Neural cell (in vitro differentiated cells): ENCODE measurements around the gene TMEM167B. TPM values are rescaled to one million over a fixed set of nuclear protein-coding genes. Genes with fewer than 3 reads are reported as not detected.
"Not testable (repeated sequence)": the region's sequence is repeated elsewhere in the genome, so short reads cannot be mapped to it uniquely, and the experiment has no call there.

Experiments used
- H2AFZ ChIP-seq: fragments of 200-600, 300-800 bp; sonication (generic), shearing (Covaris generic); 2 replicates; pipeline ENCODE4 v1.6.0; 2014; ENCODE audit warnings: low read depth, mild to moderate bottlenecking, antibody characterized with exemption, low read length, moderate library complexity
- H3F3A ChIP-seq: fragments of 200-600 bp; shearing (Covaris generic); 2 replicates; pipeline ENCODE4 v1.6.1; 2016; ENCODE audit warnings: mild to moderate bottlenecking, moderate library complexity, mixed read lengths, antibody characterized with exemption, low read length; ENCODE audit not compliant: insufficient read depth, poor library complexity, severe bottlenecking
- H3K27ac ChIP-seq: fragments of 200-600, 300-800 bp; sonication (generic), shearing (Covaris generic); 2 replicates; pipeline ENCODE4 v1.5.1; 2014; ENCODE audit warnings: mild to moderate bottlenecking, low read length, moderate library complexity
- H3K27me3 ChIP-seq: fragments of 300-800, 200-600 bp; sonication (generic), shearing (Covaris generic); 2 replicates; pipeline ENCODE4 v1.6.0; 2014; ENCODE audit warnings: mild to moderate bottlenecking, low read depth, low read length, moderate library complexity; ENCODE audit not compliant: insufficient read depth
- H3K36me3 ChIP-seq: fragments of 300-800, 200-600 bp; sonication (generic), shearing (Covaris generic); 2 replicates; pipeline ENCODE4 v1.5.1; 2014; ENCODE audit warnings: mild to moderate bottlenecking, antibody characterized with exemption, low read length, moderate library complexity; ENCODE audit not compliant: insufficient read depth
- H3K4me2 ChIP-seq: fragments of 300-800, 200-600 bp; sonication (generic), shearing (Covaris generic); 2 replicates; pipeline ENCODE4 v1.6.0; 2014; ENCODE audit warnings: mild to moderate bottlenecking, low read length
- H3K4me3 ChIP-seq: fragments of 300-800, 200-600 bp; sonication (generic), shearing (Covaris generic); 2 replicates; pipeline ENCODE4 v1.5.1; 2014; ENCODE audit warnings: mild to moderate bottlenecking, low read length, moderate library complexity
- H3K79me2 ChIP-seq: fragments of 200-600 bp; shearing (Covaris generic); replicated peaks from 2 replicates; pipeline ENCODE4 v1.6.0; 2014; ENCODE audit warnings: mild to moderate bottlenecking, low read length, moderate library complexity; ENCODE audit not compliant: insufficient read depth
- H3K9ac ChIP-seq: fragments of 300-800, 200-600 bp; sonication (generic), shearing (Covaris generic); 2 replicates; pipeline ENCODE4 v1.6.1; 2016; ENCODE audit warnings: mild to moderate bottlenecking, low read length, mixed read lengths
- H3K9me2 ChIP-seq: fragments of 200-600 bp; shearing (Covaris generic); 2 replicates; pipeline ENCODE4 v1.6.1; 2016; ENCODE audit warnings: mild to moderate bottlenecking, low read length, mixed read lengths; ENCODE audit not compliant: insufficient read depth
- H3K9me3 ChIP-seq: fragments of 200-600, 300-800 bp; sonication (generic), shearing (Covaris generic); 2 replicates; pipeline ENCODE4 v1.6.1; 2016; ENCODE audit warnings: mild to moderate bottlenecking, mixed run types, low read length, moderate library complexity, mixed read lengths
- H4K20me1 ChIP-seq: fragments of 200-600 bp; shearing (Covaris generic); 2 replicates; pipeline ENCODE4 v1.6.1; 2016; ENCODE audit warnings: mild to moderate bottlenecking, mixed run types; ENCODE audit not compliant: insufficient read depth
- EP300 ChIP-seq: fragments of 450-650 bp; conservative IDR thresholded peaks from 2 replicates; pipeline ENCODE4 v1.6.1; 2014; ENCODE audit warnings: antibody characterized with exemption, mild to moderate bottlenecking, moderate library complexity; ENCODE audit not compliant: poor library complexity, severe bottlenecking
- EZH2 ChIP-seq: fragments of 200-600, 300-800 bp; shearing (Covaris generic), sonication (generic); IDR thresholded peaks from 2 replicates; pipeline ENCODE4 v1.6.1; 2014; ENCODE audit warnings: antibody characterized with exemption, low read length, borderline replicate concordance, mild to moderate bottlenecking; ENCODE audit not compliant: insufficient read depth, poor library complexity, severe bottlenecking
- MXI1 ChIP-seq: fragments of 450-650 bp; conservative IDR thresholded peaks from 2 replicates; pipeline ENCODE4 v1.6.1; 2014; ENCODE audit warnings: antibody characterized with exemption, mild to moderate bottlenecking; ENCODE audit not compliant: poor library complexity, severe bottlenecking
- POLR2AphosphoS5 ChIP-seq: IDR thresholded peaks from 2 replicates; pipeline ENCODE4 v1.6.1; 2012
- RAD21 ChIP-seq: fragments of 450-650 bp; conservative IDR thresholded peaks from 2 replicates; pipeline ENCODE4 v1.6.1; 2014; ENCODE audit warnings: antibody characterized with exemption, mild to moderate bottlenecking, moderate library complexity
- SMC3 ChIP-seq: fragments of 450-650 bp; conservative IDR thresholded peaks from 2 replicates; pipeline ENCODE4 v1.6.1; 2014; ENCODE audit warnings: antibody characterized with exemption, mild to moderate bottlenecking, moderate library complexity; ENCODE audit not compliant: poor library complexity
- TAF1 ChIP-seq: IDR thresholded peaks from 2 replicates; pipeline ENCODE4 v1.6.1; 2012; ENCODE audit warnings: low read depth
- polyA plus RNA-seq: library from polyadenylated mRNA; depleted of rRNA; stranded (reverse); fragments of >200 nt; gene quantifications from 2 replicates; pipeline ENCODE4 v1.2.3, GENCODE V29; 2014
- TF ChIP-seq, protein P1 (sequence below): fragments of 450-650 bp; IDR thresholded peaks from 2 replicates; pipeline ENCODE4 v1.5.1; 2014; ENCODE audit warnings: antibody characterized with exemption, mild to moderate bottlenecking, moderate library complexity; ENCODE audit not compliant: poor library complexity, severe bottlenecking
- TF ChIP-seq, protein P2 (sequence below): IDR thresholded peaks from 2 replicates; pipeline ENCODE4 v1.6.1; 2012; ENCODE audit warnings: borderline replicate concordance

The TMEM167B gene
- polyA plus RNA-seq, 1 donor from 2014 or later, result 53.9 TPM

DNA sequence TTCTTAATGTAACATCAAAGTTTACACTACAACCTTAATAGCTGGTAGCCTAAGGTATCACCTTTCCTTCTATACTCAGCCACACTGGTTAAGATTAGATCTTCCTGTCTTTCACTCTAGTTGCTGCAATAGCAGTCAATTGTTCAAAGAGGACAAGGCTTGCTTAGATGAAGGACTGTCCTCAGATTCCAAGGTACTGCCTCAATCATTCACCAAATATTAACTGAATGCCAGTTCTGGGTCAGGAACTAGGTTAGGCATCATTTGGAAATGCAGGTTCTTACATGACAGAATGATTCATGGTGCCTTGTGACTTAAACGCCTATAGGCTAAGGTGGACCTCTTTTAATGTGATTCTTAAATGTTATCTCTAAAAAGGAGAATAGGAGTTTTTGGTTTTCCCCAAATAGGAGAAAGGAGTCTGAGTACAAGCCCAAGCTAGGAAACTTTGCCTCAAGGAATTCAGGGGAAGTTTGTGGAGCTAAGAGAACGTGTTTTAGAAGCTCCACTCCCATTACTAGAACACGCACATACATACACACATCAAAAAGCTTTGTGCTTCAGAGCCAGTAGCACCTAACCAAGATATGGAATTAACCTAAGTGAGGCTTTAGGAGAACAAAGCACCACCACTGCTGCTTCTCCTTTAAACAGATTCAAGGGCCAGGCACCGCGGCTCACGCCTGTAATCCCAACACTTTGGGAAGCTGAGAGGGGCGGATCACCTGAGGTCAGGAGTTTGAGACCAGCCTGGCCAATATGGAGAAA is 40.2 kb upstream of the TMEM167B start:
- Histone ChIP-seq H3K9me2 (no peaks in the 10 kb centered on the region), H4K20me1 (no peaks in the 10 kb centered on the region), H3F3A (no peaks in the 10 kb centered on the region), H3K27ac (no peak overlapping the region), H2AFZ (no peak overlapping the region), H3K36me3 (no peaks in the 10 kb centered on the region), H3K27me3 (no peaks in the 10 kb centered on the region), H3K9me3 (no peaks in the 10 kb centered on the region), H3K79me2 (no peaks in the 10 kb centered on the region), H3K9ac (no peak overlapping the region), H3K4me2 (no peak overlapping the region), H3K4me3 (no peak overlapping the region)
- TF ChIP-seq SMC3, result no peak

DNA sequence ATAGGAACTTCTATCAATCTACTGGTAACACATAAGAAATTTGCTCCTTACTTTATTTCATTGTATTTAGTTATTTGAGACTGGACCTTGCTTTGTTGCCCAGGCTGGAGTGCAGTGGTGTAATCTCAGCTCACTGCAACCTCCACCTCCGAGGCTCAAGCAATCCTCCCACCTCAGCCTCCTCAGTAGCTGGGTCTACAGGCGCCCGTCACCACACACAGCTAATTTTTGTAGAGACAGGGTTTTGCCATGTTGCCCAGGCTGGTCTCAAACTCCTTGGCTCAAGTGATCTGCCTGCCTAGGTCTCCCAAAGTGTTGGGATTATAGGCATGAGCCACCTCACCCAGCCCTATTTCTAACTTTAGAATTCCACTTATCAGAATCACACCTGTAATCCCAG is 38.4 kb upstream of the TMEM167B start:
- H3K79me2 ChIP-seq, H2AFZ ChIP-seq, H3K27me3 ChIP-seq, H3K4me3 ChIP-seq, H3K27ac ChIP-seq, H3K9me3 ChIP-seq, H4K20me1 ChIP-seq, H3K4me2 ChIP-seq, H3K36me3 ChIP-seq, H3F3A ChIP-seq, H3K9ac ChIP-seq, H3K9me2 ChIP-seq: not testable (repeated sequence)

DNA sequence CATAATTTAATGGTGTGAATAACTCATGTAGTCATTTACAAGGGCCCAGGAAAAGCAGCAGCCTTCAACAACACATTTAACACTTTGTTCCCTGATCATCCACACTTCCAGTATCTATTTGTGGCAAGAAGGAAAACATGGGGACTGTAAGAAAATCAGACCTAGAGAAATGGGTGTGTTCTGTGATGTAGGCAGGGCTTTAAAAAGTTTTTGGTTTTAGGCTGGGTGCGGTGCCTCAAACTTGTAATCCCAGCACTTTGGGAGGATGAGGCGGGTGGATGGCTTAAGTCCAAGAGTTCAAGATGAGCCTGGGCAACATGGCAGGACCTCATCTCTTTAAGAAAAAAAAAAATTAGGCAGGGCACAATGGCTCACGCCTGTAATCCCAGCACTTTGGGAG is 34.5 kb upstream of the TMEM167B start:
- no peaks in the 10 kb centered on the region for H3F3A ChIP-seq
- H3K9me2 ChIP-seq, result no peaks in the 10 kb centered on the region
- H3K36me3 ChIP-seq, result no peaks in the 10 kb centered on the region
- no peaks in the 10 kb centered on the region for H3K27me3 ChIP-seq
- no peaks in the 10 kb centered on the region for H3K79me2 ChIP-seq
- H3K4me2 ChIP-seq, result no peak overlapping the region
- H3K9ac ChIP-seq, result no peak overlapping the region
- no peak overlapping the region for H3K4me3 ChIP-seq
- no peaks in the 10 kb centered on the region for H4K20me1 ChIP-seq
- H3K9me3 ChIP-seq, result no peaks in the 10 kb centered on the region
- no peak overlapping the region for H3K27ac ChIP-seq
- H2AFZ ChIP-seq, result no peak overlapping the region
- TF ChIP-seq, protein P1, sequence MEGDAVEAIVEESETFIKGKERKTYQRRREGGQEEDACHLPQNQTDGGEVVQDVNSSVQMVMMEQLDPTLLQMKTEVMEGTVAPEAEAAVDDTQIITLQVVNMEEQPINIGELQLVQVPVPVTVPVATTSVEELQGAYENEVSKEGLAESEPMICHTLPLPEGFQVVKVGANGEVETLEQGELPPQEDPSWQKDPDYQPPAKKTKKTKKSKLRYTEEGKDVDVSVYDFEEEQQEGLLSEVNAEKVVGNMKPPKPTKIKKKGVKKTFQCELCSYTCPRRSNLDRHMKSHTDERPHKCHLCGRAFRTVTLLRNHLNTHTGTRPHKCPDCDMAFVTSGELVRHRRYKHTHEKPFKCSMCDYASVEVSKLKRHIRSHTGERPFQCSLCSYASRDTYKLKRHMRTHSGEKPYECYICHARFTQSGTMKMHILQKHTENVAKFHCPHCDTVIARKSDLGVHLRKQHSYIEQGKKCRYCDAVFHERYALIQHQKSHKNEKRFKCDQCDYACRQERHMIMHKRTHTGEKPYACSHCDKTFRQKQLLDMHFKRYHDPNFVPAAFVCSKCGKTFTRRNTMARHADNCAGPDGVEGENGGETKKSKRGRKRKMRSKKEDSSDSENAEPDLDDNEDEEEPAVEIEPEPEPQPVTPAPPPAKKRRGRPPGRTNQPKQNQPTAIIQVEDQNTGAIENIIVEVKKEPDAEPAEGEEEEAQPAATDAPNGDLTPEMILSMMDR, result no peak
- TF ChIP-seq POLR2AphosphoS5 (no peak), TAF1 (no peak), RAD21 (no peak), EP300 (no peak), SMC3 (no peak), EZH2 (no peak), MXI1 (no peak)
- TF ChIP-seq, protein P2, sequence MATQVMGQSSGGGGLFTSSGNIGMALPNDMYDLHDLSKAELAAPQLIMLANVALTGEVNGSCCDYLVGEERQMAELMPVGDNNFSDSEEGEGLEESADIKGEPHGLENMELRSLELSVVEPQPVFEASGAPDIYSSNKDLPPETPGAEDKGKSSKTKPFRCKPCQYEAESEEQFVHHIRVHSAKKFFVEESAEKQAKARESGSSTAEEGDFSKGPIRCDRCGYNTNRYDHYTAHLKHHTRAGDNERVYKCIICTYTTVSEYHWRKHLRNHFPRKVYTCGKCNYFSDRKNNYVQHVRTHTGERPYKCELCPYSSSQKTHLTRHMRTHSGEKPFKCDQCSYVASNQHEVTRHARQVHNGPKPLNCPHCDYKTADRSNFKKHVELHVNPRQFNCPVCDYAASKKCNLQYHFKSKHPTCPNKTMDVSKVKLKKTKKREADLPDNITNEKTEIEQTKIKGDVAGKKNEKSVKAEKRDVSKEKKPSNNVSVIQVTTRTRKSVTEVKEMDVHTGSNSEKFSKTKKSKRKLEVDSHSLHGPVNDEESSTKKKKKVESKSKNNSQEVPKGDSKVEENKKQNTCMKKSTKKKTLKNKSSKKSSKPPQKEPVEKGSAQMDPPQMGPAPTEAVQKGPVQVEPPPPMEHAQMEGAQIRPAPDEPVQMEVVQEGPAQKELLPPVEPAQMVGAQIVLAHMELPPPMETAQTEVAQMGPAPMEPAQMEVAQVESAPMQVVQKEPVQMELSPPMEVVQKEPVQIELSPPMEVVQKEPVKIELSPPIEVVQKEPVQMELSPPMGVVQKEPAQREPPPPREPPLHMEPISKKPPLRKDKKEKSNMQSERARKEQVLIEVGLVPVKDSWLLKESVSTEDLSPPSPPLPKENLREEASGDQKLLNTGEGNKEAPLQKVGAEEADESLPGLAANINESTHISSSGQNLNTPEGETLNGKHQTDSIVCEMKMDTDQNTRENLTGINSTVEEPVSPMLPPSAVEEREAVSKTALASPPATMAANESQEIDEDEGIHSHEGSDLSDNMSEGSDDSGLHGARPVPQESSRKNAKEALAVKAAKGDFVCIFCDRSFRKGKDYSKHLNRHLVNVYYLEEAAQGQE, result no peak
